Adrenal gland (tissue), 12 donors: ENCODE results near the gene GYPB. TPM values are rescaled to one million over a fixed set of nuclear protein-coding genes. Genes with fewer than 3 reads are reported as not detected.
"Not testable (repeated sequence)": the region's sequence is repeated elsewhere in the genome, so short reads cannot be mapped to it uniquely, and the experiment has no call there.

Experiments used
- DNase-seq, 7 donors: peaks; one replicate each; pipeline ENCODE4 v3.0.0-alpha.2; 2019 to 2020
- H3K27ac ChIP-seq, 5 donors: fragments of 200-600 bp; sonication (generic) in 4 of 5; 1 replicate in 3 of 5; 2 replicates in 2 of 5; pipeline versions ENCODE4 v1.5.1 to v1.8.0; 2016 to 2020; ENCODE audit warnings: mild to moderate bottlenecking in 1 of 5
- H3K27me3 ChIP-seq: fragments of 200-600 bp; 2 replicates; pipeline ENCODE4 v1.8.0; 2021
- H3K36me3 ChIP-seq, 2 donors: fragments of 200-600 bp; replicated peaks in 1 of 2; 1 replicate in 1 of 2; 2 replicates in 1 of 2; pipeline versions ENCODE4 v1.5.1 to v1.8.0; 2018 to 2022
- H3K4me1 ChIP-seq, 2 donors: fragments of 200-600 bp; replicated peaks in 1 of 2; 1 replicate in 1 of 2; 2 replicates in 1 of 2; pipeline versions ENCODE4 v1.5.1 to v1.8.0; 2018 to 2021
- H3K4me3 ChIP-seq, 4 donors: fragments of 200-600 bp; sonication (generic) in 3 of 4; one replicate each; pipeline ENCODE4 v1.5.1; 2016 to 2018
- H3K9me3 ChIP-seq, 3 donors: fragments of 200-600 bp; sonication (generic) in 1 of 3; replicated peaks in 1 of 3; 1 replicate in 2 of 3; 2 replicates in 1 of 3; pipeline versions ENCODE4 v1.5.1 to v1.8.0; 2016 to 2021
- WGBS, 4 donors: extraction: QIAGEN DNeasy Blood & Tissue Kit in 2 of 4; methylation state at CpG; one replicate each; pipeline versions ENCODE4 v1.1.5 to v1.1.7; 2013 to 2017; 5-methylcytosine and 5-hydroxymethylcytosine counted together
- intact Hi-C, 2 donors: fragments of 100-400 bp; cut with DNase I; formaldehyde crosslinking; loops; one replicate each; pipeline versions ENCODE4 v1.14.1 to v1.15.0; 2022 to 2023
- polyA plus RNA-seq, 3 donors: library from polyadenylated mRNA; stranded (reverse); fragments of 200-250 nt in 2 of 3; fragments of 350-450 nt in 1 of 3; fragmentation: Illumina TruSeq in 1 of 3; extraction: RNeasy Lipid Tissue Mini Kit (QIAGEN cat#74804) in 1 of 3; gene quantifications; one replicate each; pipeline ENCODE4 v1.2.3, GENCODE V29; 2013 to 2014
- total RNA-seq, 9 donors: library from RNA; depleted of rRNA in 4 of 9; stranded (reverse); fragments of >200 nt in 4 of 9; fragments of 120-200 nt in 1 of 9; fragmentation: NEBNext Ultra II Directional in 1 of 9; extraction: Animal tissue kit (Norgen Biotek cat#: 25700) in 1 of 9; gene quantifications; one replicate each; pipeline versions ENCODE4 v1.1.0 to v1.2.4, GENCODE V29; 2013 to 2023
- donor health status: healthy with polysubstance abuse.
- donor health status: Bipolar disorder and iron deficiency.
- donor health status: DM: yes; HTN: yes; CAD: no.
- donor health status: DM: no; HTN: no; CAD: no.
- donor health status: DM: no; HTN: no; CAD: no.
- donor health status: DM: yes; HTN: yes; CAD: no.

Gene GYPB
- total and polyA plus RNA-seq, 12 donors: 5.4 TPM; not detected in 11

DNA sequence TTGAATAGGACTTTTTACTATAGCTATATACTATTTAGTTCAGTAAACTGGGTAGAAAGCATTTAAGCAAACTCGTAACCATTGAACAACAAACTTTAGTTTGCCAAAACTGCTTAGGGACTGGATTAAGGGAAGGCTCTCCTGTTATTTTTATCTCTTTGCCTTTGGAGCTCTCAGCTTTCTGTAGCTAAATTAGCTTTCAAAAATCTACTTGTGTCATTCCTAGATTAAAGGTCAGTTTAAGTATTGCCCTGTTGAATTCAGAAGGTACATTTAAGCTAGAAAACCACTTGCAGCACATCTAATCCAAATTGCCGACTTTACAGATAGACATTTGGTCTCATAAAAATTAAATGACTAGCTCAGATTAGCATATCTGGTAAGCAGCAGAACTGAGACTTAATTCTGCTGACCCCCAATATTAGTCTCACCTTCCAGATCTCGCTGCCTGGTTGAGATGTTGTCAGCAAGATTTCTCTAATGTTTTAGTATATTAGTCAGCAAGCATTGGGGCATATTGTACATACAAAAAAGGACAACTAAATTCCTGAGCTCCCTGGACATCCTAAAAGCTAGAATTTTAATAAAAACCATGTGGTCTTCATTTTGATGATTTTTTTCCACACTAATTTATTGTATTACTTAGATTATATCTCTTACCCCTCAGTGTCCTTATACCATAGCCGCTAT, 14.2 kb downstream of the GYPB start:
- 73 to 82% (median 77%) methylated on average over 4 of the region's 4 CpGs for WGBS, 4 donors
- intact Hi-C loops, H3K4me1 ChIP-seq, H3K4me3 ChIP-seq, H3K27me3 ChIP-seq, H3K36me3 ChIP-seq, H3K27ac ChIP-seq, H3K9me3 ChIP-seq, DNase-seq: not testable (repeated sequence)

- intact Hi-C loops, H3K9me3 ChIP-seq, H3K27me3 ChIP-seq, H3K4me1 ChIP-seq, H3K4me3 ChIP-seq, H3K27ac ChIP-seq, DNase-seq, H3K36me3 ChIP-seq: not testable (repeated sequence)
These were observed 15.3 kb downstream of the GYPB start for GRCh38 chr4:144003890-144004265.

- intact Hi-C loops: not testable (repeated sequence)
These were observed 15.8 kb downstream of the GYPB start for GRCh38 chr4:144003205-144003889.

DNA sequence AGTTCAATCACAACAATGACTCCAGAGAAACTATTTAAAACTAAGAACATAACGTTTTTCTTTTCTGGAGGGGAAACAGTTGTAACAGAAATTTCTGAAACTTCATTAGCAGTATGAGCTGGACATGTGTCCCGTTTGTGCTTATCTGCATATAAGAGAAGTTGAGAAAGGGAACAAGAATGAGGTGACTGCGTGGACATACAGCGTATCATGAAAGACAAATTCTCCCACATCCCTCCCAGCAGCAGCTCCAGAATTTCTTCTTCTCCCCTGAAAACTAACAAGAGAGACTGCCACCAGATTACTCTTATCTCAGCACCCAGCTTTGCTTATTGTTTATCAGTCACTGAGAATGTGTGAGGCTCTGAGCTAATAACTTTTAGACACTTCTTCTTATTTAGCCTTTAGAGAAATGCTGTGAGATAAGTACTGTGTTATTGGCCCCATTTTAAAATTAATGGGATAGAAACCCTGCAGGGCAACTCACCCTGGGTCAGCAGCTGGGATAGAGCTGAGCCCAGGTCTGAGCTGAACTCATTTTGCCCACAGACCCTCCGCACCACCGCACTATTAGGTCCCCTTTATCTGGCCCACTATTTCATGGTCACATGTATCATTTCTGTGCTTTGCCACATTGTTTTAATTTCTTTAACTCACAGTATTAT, 18.7 kb downstream of the GYPB start:
- DNase-seq, H3K4me1 ChIP-seq, H3K4me3 ChIP-seq, intact Hi-C loops, H3K36me3 ChIP-seq, H3K27me3 ChIP-seq, H3K27ac ChIP-seq, H3K9me3 ChIP-seq: not testable (repeated sequence)
- WGBS, 4 donors: 71 to 83% (median 77%) methylated on average over 6 of the region's 6 CpGs

More at GRCh38 chr4:144003205-144003889, 15.8 kb downstream of the GYPB start:
- H3K4me3 ChIP-seq, H3K27me3 ChIP-seq, H3K36me3 ChIP-seq, H3K9me3 ChIP-seq, H3K27ac ChIP-seq, H3K4me1 ChIP-seq, DNase-seq: not testable (repeated sequence)
- 84 to 90% (median 89%) methylated on average over 2 of the region's 2 CpGs for WGBS, 4 donors

DNA sequence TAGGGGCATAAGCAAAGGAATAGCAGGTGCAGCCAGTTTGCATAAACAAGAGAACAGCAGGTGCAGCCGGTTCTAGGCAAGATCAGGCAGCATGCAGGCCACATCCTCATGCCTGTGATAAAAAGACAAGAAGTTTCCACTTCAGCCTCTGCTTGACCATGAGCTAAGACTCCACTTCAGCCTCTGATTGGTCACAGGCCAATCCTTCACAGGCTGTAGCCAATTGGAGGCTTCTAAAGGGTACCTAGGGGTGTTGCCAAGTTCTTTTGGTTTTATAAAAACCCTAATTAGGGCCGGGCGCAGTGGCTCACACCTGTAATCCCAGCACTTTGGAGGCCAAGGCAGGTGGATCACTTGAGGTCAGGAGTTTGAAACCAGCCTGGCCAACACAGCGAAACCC, 23.0 kb downstream of the GYPB start:
- intact Hi-C loops, H3K27ac ChIP-seq, DNase-seq, H3K9me3 ChIP-seq, H3K4me1 ChIP-seq, H3K36me3 ChIP-seq, H3K27me3 ChIP-seq, H3K4me3 ChIP-seq: not testable (repeated sequence)
- 68 to 93% (median 90%) methylated on average over 4 of the region's 4 CpGs for WGBS, 4 donors

DNA sequence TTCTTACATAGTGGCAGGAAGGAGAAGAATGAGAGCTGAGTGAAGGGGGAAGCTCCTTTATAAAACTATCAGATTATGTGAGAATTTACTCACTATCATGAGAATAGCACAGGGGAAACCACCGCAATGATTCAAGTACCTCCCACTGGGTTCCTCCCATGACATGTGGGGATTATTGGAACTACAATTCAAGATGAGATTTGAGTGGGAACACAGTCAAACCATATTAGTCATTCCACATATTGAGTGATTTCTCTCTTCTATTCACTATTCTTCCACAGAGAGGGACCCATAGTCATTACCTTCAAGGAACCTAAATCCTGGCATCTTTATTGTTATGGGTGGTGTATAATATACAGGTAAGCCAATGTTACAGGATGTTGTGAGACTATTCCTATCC, 27.4 kb downstream of the GYPB start:
- DNase-seq, H3K27ac ChIP-seq, H3K9me3 ChIP-seq, H3K36me3 ChIP-seq, H3K27me3 ChIP-seq, H3K4me3 ChIP-seq, intact Hi-C loops, H3K4me1 ChIP-seq: not testable (repeated sequence)
- WGBS, 4 donors: no CpG with 5 or more reads among the region's 1 CpG

DNA sequence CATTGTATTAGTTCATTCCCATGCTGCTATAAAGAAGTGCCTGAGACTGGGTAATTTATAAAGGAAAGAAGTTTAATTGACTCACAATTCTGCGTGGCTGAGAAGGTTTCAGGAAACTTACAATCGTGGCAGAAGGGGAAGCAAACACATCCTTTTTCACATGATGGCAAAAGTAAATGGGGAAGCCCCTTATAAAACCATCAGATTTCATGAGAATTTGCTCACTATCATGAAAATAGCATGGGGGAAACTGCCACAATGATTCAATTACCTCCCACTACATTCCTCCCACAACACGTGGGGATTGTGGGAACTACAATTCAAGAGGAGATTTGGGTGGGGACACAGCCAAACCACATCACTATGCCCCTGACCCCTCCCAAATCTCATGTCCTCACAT, 28.5 kb downstream of the GYPB start:
- intact Hi-C loops, H3K4me1 ChIP-seq, H3K27ac ChIP-seq, H3K27me3 ChIP-seq, H3K4me3 ChIP-seq, H3K36me3 ChIP-seq, H3K9me3 ChIP-seq, DNase-seq: not testable (repeated sequence)
- 56 to 78% (median 70%) methylated on average over 2 to 3 of the region's 3 CpGs for WGBS, 4 donors
